ENCODE measurements around the gene SHOC1. TPM values are rescaled to one million over a fixed set of nuclear protein-coding genes. Genes with fewer than 3 reads are reported as not detected.

Gene SHOC1
- total RNA-seq: not detected in 2 replicates

DNA sequence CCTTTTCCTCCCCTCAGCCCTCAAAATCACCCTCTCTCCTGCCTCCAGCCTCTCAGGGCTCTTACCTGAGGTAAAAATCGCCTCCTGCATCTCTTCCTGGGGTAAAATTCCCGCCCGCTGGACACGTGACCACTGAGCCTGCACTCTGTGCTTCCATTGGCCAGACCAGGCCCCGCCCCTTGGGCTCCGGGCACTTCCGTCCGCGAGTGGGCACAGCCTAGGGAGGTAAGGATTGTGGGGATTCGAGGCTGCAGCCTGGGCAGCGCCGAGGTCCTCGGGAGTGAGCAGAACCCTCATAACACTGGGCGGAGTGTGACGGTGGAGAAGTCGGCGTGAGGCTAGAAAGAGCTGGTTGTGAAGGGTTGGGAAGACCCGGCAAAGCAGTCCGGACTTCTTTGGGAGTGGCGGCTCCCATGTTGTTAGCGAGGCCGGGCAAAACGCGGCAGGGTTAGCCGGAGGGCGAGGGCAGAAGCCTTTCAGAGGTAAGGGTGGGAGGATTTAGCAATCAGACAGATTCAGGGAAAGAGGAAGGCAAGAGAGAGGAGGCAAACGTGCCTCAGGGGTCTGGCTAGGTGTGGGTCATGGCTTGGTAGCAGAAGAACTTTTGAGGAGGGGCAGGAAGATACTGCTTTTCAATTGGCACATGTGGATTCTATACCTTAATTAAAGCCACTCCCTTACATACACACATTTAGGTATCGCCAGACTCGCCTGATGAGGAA, at the start of gene SHOC1:
Gene SHOC1 (minus strand): TSS at position 103 of the 722 bp plus-strand sequence. CDS start 3,519 bp downstream, outside the sequence.

Other genes with a start within 250 kb of the SHOC1 start
- gene PTGR1, start 195.3 kb downstream of the SHOC1 start, total RNA-seq: 66.8 and 101 TPM in 2 replicates
- gene DNAJC25, start 163.6 kb downstream of the SHOC1 start, total RNA-seq: 8.8 and 20.8 TPM in 2 replicates
- 69.5 and 91.9 TPM in 2 replicates for gene GNG10, start 133.3 kb downstream of the SHOC1 start, total RNA-seq
- gene UGCG, start 101.9 kb upstream of the SHOC1 start, total RNA-seq: 20.4 and 71.4 TPM in 2 replicates